ENCODE measurements around the gene COA7.

COA7 gene

GRCh38 chr1:52669696-52670095 is 28.5 kb downstream of the COA7 start:
- DNase-seq (ENCODE audit: low read depth) = no peak

DNA sequence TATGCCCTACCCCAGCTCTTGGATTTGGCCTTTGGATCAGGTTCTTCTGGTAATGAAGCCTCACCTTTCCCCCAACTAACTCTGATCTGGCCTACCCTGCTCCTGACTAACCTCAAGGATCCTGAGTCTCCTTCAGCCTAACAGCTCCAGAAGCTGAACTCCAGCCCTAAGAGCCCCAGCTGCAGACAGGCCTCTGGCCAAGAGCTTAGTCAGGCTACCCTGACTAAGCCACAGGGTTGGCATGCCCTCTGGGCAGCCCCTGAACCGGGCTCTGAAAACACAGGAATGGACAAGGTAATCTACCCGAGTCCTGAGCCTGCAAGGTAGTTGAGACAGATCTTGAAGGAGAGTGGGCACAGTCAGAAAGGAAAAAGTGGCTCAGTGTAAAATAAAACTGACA is 29.4 kb downstream of the COA7 start:
- no peak for DNase-seq (ENCODE audit: low read depth)

DNA sequence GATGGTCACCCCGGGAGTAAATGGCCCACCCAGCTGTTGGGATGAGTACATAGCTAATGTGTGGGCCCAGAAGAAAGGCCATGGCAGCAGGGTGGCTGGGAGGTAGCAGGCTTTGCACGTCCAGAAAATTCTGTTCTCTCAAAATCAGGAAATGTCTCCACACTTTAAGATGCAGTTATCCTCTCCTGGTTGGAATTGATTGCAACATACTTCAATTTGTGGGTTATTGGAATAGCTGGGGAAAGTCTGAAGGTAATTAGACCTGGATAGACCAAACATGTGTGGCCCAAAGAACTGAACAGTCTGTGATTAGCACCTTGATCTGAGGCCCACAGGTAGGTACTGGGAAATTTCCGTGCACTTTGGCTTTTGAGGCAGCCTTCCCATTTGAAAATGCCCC is 30.2 kb downstream of the COA7 start:
- no peak for DNase-seq (ENCODE audit: low read depth)

DNA sequence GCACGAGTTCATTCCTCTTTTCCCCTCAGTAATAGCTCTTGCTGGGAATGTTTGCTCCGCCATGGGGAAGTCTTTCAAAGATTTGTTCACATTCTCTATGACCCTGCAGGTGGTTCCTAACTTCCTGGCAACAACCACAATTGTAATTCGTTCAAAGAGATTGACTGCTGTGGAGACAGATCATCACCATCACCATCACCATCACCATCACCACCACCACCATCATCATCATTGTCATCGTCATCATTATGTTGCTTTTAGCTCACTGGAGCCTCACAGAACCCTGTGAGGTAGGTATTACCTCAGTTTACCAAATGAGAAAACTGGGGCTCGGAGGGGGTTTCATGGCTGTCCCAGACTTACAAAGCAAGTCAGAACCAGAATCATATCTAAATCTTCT is 30.9 kb downstream of the COA7 start:
- no peak for DNase-seq (ENCODE audit: low read depth)

- DNase-seq (ENCODE audit: low read depth) = no peak
These were observed 32.9 kb downstream of the COA7 start for GRCh38 chr1:52665006-52665941.

DNA sequence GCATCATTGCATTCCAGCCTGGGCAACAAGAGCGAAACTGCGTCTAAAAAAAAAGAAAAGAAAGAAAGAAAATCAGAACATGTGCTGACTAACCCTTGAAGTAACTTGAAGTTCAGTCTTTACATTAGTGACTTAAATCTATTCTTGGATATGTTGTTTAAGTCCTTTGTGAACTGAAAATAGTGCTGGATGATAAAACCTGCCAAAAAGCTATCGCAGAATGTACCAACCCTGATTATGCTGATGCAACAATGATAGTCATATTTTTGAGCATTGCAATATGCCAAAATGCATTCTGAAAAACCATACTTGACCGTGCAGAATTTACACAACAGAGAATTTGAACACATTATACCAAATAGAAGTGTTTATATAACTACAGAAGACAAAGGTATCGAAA is 34.4 kb downstream of the COA7 start:
- DNase-seq (ENCODE audit: low read depth) = no peak

DNA sequence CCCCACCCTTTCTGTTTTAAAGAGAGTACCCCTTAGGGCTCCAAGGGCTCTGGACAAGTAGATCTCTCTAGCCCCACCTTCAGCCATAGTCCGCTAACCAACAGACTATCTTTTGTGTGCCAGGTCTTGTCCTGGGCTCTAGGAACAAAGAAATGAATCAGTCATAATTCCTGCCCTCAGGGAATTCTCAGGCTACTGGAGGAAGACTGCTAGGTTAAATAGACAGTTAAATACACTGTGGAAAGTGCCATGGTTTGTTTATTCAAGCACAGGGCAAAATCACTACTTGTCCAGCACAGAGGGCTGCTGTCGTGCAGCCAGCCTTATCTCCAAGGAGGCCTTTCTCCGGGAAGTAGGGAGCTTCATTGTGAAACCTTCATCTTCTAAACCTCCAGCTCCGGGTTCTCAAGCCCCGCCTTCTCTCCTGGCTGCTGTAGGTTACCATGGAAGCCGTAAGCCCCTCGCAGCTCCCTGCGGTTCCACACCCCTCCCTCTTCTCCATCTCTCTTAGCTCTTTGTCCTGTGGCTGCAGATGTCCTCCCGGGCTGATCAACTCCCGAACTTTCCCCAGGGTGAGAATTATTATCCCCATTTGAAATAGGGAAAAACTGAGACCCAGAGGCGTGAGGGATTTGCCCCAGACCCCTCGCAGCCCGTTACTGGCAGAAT is 35.4 kb downstream of the COA7 start:
- DNase-seq (ENCODE audit: low read depth) = no peak

GRCh38 chr1:52660807-52661206 is 37.3 kb downstream of the COA7 start:
- DNase-seq (ENCODE audit: low read depth) = no peak

DNA sequence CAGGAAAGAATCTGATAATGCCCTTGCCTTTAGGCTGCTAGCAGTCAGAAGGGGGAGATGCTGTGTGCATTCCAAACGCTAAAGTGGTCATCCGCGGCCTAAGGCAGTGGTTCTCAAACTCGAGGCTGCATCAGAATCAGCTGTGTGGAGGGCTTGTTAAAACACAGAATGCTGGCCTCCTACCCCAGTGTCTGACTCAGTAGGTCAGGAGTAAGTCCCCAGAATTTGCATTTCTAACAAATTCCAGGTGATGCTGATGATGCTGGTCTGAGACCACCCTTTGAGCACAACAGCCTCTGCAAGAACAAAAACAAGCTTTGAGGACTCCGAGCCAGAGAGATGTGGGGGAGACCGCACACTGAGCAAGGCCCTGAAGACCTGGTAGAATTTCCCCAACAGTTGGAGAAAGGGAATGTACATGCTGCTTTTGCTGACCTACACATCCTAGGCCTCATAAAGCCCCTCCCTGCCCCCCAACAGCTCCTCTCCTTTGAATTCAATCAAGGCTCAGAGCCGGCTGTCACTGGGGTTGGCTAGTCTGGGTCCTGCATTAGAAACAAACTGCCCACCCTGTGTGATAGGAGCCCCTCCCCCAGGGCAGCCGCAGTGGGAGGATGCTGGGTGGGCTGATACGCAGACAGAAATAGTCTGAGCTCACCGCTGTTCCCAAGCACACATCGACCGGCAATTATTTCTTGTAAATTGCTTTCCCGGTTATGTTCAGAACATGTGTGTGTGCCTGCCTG is 38.1 kb downstream of the COA7 start:
- no peak for DNase-seq (ENCODE audit: low read depth)

DNA sequence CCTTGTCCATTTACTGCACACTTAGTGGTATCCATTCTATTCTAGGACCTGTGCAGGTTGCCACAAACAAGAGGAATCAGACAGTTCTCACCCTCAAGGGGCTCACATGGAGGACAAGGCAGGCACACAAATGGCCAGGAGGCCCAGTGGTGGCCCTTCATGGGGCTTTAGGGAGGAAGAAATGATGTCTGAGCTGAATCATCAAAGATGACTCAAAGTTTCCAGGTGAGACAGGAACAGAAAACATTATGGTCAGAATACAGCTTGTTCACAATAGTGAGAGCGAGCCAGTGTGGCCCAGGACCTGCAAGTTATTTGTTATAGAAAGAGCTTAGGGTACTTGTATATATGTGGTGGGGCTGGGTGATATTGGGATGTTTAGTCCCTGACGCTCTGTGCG is 38.8 kb downstream of the COA7 start:
- DNase-seq (ENCODE audit: low read depth) = peak; percentile 14

- no peak for DNase-seq (ENCODE audit: low read depth)
These were observed 39.4 kb downstream of the COA7 start for GRCh38 chr1:52658795-52659194.

GRCh38 chr1:52657702-52658101 is 40.4 kb downstream of the COA7 start:
- no peak for DNase-seq (ENCODE audit: low read depth)

GRCh38 chr1:52654063-52654462 is 44.1 kb downstream of the COA7 start:
- no peak for DNase-seq (ENCODE audit: low read depth)

DNA sequence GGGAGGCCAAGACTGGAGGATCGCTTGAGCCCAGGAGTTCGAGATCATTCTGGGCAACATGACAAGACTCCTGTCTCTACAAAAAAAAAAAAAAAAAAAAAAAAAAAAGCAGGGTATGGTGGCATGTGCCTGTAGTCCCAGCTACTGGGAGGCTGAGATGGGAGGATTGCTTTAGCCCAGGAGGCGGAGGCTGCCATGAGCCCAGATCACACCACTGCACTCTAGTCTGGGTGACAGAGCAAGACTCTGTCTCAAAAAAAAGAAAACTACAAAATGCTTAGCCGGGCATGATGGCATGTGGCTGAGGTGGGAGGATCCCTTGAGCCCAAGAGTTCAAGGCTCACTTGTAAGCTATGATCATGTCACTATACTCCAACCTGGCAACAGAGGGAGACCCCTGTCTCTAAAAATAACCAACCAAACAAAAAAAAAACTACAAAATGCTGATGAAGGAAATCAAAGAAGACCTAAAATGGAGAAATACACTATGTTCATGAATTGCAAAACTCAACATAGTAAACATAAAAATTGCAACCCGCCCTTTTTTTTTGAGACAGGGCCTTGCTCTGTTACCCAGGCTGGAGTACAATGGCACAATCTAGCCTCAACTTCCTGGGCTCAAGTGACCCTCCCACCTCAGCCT is 44.8 kb downstream of the COA7 start:
- DNase-seq (ENCODE audit: low read depth) = no peak

- no peak for DNase-seq (ENCODE audit: low read depth)
These were observed 46.2 kb downstream of the COA7 start for GRCh38 chr1:52651904-52652303.

DNA sequence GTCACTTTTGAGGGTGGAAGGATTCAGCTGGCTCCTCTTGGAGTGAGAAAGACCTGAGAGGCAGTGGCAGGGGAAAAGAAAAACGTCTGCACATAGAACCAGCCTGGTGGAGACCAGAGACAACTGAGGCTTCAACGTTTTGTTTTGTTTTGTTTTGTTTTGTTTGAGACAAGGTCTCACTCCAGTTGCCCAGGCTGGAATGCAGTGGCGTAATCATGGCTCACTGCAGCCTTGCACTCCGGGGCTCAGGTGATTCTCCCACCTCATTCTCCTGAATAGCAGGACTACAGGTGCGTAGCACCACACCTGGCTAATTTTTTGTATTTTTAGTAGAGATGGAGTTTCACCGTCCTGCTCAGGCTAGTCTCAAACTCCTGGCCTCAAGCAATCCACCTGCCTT is 52.9 kb downstream of the COA7 start:
- DNase-seq (ENCODE audit: low read depth) = no peak

GRCh38 chr1:52641307-52641706 is 56.8 kb downstream of the COA7 start:
- no peak for DNase-seq (ENCODE audit: low read depth)

DNA sequence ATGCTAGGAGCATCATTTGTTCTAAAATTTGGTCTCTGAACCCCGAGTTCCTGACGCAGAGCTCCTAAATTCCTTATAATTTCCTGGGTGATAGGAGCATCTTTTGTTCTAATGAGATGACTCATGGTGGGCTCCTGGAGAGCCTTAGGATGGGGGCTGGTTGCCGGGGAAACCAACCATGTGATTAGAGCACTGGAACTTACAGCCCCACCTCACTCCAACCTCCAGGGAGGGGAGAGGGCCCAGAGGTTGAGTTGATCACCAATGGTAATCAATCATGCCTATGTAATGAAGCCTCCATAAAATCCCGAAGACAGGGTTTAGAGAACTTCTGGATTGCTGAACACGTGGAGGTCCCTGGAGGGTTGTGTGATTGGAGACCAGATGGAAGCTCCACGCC is 57.5 kb downstream of the COA7 start:
- DNase-seq (ENCODE audit: low read depth) = no peak

DNA sequence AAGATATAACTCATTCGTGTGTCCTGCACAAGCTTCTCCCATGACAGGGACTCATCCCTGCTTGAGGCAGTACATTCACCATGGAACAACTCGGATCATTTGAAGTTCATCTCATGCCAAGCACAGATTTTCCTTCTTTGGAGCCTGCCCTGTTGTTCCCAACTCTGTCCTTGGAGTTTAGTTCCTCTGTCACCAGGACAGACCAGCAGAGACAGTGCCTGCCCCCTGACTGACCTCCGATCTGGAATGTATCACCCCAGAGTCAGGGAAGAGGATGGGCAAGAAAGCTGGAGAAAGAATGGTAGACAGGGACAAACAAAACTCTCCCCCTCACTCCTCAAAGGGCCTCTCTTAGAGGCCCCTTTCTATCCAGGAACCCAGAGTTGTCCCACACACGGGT is 60.2 kb downstream of the COA7 start:
- DNase-seq (ENCODE audit: low read depth) = no peak

DNA sequence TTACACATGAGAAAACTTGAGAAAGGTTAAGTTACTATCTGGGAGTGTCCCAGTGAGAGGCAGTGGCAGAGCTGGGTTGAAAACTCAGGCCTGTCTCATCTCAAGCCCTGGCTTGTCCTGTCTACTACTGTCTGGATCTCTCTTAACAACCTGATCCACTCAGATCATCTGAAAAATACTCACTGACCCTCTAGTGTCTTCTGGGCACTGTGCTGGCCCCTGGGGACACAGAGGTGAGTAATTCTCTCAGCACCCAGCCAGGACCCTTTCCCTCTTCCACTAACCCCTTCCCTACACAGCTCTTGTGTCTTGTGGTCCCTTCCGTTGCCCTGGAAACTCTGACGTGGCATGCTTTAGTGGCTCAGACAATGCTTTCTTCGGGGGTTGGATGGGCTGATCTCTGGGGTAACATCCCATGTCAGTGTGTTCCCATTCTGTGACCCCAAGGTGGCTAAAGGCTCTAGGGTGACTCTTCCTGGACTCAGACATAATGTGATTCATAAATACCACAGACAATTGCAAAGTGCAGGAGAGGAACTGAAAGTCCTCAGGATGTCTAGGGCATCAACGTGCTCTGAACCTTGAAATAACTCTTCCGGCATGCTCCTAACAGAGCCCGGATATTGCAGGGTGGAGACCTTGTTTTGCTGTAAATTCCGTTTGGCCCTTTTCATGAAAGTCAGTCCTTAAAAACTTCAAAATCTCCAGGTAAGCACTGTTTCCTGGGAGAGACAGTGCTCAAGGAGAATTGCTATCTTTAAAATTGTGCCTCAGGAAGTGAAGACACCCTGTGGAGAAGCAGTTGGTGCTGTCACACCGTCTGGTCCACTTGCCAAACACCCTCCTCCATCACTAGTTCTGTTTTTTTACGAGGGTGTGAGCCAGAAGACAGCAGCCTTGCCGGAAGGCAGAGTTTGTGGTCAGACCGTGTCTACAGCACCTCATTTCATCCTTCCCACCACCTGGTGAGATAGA is 61.1 kb downstream of the COA7 start:
- DNase-seq (ENCODE audit: low read depth) = peak; percentile 56

Measured in activated T-cell treated with anti-CD3 and anti-CD28 coated beads for 24 hours (primary cell).